ENCODE results near the gene ARRDC5.
"Not testable (repeated sequence)": the region's sequence is repeated elsewhere in the genome, so short reads cannot be mapped to it uniquely, and the experiment has no call there.

Gene ARRDC5

DNA sequence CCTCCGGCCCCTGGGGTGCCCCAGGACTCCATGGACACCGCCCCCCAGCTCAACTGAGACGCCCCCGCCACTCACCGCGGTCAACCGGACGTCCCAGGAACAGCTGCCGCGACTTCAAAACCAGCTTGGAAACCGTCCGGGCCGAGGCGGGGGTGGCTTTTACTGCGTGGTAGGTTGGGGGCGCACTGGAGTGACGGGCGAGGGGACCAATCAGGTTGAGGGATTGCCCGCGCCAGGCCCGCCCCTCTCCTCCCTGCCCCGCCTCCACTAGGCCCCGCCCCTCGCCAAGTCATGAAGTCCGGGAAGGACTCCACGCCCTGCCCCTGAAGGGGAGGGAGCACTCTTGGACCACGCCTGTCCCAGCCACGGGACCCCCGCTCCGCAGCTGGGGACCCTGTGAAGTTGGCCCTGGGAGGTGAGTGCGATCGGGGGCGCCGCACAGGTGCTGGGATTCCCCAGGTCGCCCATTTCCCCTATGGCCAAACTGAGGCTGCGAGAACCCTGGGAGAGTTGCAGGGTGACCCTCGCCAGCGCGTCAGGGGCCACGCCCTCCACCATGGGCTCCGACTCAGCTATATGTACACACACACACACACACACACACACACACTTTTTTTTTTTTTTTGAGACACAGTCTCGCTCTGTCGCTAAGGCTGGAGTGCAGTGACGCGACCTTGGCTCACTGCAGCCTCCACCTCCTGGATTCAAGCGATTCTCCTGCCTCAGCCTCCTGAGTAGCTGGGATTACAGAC lies 35.0 kb downstream of the ARRDC5 start, which contains the start of gene PLIN3:
Gene PLIN3, minus strand, starts transcription at position 134 of the 752 bp plus-strand sequence. CDS start 6,273 bp downstream, outside the sequence.
- peak; percentile 92 for DNase-seq

DNA sequence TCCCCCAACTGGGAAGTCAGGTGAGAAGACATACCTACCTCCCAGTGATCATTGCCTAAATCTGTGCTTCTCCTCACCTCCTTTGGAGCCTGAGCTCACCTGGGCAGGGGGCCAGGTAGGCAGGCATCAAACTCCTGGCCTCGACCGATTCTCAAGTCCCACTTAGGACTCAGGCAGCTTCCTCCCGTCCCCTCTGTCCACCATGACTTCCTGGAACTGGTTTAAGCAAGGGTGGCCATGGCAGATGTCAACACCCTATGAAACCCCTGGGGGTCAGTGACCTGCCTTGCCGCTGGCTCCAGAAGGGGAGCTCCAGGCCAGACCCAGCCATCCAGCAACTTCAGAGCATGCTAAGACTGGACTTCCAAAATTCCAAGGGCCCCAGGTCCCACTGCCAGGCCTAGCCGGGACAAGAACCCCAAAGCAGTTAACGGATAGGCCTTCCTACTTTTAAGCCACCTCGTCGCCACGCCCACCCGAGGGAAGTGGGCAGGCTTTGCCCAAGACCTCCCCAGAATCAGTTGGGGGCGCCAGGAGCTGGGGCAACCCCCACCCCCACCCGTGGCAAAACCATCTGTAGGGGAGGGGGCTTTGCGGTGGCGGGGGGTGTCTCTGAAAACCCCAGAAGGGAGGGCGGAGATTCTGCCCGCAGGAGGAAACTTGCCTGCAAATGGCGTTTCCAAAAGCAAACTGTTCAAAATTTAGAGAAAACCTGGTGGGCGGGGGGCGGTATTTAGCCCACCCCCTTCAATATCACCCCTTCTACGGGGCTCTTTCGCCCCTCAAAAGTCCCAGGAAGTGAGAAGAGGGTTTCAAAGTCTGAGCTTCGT lies 35.9 kb downstream of the ARRDC5 start:
- peak; percentile 64 for DNase-seq

DNA sequence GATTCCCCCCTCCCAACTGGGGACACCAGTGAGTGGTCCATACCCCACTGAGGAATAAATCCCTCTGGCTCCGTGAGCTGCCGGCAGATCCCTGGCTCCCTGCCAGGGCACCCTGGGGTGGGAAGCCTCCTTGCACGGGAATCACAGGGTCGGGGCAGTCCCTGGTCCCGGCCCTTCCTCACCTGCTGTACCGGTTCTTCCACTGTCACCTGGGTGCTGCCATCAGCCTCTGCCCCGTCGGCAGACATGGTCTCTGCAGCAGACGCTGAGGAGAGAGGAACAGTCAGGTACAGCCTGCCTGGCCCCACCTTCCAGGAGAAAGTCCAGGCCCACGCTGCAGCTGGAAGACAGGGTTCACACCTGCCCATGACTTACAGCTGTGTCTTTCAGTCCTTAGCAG lies 41.5 kb downstream of the ARRDC5 start:
- no peak for DNase-seq

DNA sequence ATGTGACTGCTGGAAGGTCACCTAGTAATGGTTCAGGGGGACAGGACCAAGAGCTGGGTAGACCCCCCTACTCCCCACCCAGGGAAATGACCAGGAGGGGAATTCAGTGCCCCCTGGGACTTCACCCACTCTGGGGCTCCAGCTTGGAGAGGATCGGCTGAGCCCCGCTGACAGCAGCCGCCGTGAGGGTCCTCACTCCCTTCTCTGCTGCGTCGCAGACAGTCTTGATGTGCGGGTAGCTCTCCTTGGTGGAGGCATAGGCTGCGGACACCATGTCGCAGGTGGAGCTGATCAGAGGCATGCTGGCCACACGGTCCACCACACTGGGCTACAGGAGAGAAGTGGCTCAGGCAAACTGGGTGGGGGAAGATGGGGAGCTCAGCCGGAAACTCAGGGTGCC lies 43.0 kb downstream of the ARRDC5 start:
- DNase-seq = no peak

DNA sequence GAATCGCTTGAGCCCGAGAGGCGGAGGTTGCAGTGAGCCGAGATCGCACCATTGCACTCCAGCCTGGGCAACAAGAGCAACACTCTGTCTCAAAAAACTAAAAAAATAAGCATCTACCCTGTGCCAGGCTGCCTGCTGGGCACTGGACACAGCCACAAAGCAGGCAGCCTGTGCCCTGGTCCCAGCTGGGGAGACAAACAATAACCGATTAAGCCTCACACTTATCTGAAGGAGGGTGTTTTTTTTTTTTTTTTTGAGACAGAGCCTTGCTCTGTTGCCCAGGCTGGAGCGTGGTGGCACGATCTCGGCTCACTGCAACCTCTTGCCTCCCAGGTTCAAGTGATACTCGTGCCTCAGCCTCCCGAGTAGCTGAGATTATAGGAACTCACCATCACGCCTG lies 46.2 kb downstream of the ARRDC5 start:
- not testable (repeated sequence) for DNase-seq

DNA sequence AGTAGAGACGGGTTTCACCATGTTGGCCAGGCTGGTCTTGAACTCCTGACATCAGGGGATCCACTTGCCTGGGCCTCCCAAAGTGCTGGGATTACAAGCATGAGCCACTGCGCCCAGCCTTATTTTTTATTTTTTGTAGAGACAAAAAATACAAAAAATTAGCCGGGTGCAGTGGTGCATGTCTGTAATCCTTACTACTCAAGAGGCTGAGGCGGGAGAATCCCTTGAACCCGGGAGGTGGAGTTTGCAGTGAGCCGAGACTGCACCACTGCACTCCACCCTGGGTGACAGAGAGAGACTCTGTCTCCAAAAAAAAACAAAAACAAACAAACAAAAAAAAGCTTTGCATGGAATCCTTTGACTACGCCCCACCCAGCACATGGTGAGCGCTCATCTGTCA lies 49.2 kb downstream of the ARRDC5 start:
- not testable (repeated sequence) for DNase-seq

DNA sequence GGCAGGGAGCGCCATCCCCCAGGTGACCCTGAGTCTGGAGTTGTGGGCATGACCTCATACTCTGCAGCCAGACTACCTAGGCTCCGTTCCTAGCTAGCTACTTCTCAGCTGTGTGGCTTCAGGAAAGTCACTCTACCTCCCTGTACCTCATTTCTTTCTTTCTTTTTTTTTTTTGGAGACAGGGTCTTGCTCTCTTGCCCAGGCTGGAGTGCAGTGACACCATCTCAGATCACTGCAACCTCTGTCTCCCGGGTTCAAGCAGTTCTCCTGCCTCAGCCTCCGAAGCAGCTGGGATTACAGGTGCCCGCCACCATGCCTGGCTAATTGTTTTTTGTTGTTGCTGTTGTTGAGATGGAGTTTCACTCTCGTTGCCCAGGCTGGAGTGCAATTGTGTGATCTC lies 50.2 kb downstream of the ARRDC5 start:
- DNase-seq = no peak

DNA sequence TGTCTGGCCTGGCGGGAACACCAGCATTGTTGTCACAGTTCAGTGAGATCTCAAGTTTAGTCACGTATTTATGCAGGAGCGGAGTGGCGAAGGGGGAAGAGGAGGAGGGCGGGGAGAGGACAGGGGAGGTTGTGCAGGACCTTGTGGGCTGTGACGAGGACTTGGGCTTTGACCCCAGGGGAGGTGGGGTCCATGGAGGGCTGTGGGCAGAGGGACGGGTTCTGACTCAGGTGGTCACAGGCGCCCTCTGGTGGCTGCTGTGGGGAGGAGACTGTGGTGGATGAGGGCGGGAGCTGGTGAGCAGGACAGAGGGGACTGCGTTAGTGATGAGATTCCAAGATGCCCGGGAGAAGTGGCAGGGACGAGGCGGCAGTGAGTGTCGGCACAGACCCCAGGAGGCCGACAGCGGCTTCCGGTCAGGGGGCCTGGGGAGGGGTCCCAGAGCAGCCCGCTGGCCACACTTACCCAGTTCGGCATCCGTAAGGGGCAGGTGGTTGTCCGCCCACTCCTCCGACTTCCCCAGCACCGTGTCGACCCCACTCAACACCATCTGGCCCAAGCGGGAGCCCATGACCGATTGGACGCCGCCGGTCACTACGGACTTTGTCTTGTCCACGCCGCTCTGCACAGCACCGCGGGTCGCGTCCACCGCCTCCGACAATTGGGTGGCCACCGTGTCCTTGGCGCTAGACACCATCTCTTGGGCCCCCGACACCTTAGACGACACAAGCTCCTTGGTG lies 51.0 kb downstream of the ARRDC5 start:
- DNase-seq = peak; percentile 78

DNA sequence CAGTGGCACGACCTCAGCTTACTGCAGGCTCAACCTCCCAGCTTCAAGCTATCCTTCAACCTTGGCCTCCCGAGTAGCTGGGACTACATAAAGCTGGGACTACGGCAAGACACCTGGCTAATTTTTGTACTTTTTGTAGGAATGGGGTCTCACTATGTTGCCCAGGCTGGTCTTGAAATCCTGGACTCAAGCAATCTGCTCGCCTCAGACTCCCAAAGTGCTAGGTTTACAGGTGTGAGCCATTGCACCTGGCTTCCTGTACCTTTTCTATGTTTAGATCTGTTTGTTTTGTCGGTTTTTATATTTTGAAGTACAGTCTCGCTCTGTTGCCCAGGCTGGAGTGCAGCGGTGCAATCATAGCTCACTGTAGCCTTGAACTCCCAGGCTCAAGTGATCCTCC lies 53.7 kb downstream of the ARRDC5 start:
- no peak for DNase-seq

DNA sequence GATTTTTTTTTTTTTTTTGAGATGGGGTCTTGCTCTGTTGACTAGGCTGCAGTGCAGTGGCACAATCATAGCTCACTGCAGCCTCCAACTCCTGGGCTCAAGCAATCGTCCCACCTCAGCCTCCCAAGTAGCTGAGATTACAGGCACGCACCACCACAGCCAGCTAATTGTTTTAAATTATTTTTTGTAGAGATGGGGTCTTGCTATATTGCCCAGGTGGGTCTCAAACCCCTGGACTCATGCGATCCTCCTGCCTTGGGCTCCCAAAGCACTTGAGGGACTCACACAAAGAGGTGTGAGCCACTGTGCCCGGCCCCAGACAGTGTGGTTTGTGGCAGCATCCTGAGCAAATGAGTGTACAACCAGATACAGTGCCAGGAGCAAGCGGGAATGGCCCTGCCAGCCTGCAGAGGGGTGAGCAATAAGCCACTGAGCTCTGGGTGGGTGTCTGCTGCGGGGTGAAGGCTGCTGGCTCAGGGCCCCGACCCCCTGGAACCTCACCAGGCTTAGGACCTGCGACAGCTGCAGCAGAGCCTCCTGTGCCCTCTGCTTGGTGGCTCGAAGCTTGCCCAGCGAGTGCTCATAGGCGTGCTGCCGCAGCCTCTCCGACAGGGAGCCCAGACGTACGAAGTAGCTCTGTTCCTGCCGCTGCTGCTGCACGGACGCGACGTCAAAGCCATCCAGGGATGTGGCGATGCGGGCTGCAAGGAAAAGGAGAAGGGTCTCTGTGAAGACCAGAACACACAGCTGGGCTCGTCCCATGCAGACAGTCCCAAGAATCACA lies 55.3 kb downstream of the ARRDC5 start:
- DNase-seq = no peak

DNA sequence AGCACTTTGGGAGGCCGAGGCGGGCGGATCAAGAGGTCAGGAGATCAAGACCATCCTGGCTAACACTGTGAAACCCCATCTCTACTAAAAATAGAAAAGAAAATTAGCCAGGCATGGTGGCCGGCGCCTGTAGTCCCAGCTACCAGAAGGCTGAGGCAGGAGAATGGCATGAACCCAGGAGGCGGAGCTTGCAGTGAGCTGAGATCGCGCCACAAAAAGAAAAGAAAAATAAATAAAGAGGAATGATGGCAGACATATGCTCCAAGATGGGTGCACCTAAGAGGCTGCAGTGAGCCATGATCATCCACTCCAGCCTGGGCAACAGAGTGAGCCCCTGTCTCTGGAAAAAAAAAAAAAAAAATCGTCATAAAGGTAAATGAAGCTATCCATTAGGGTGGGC lies 56.7 kb downstream of the ARRDC5 start:
- not testable (repeated sequence) for DNase-seq

DNA sequence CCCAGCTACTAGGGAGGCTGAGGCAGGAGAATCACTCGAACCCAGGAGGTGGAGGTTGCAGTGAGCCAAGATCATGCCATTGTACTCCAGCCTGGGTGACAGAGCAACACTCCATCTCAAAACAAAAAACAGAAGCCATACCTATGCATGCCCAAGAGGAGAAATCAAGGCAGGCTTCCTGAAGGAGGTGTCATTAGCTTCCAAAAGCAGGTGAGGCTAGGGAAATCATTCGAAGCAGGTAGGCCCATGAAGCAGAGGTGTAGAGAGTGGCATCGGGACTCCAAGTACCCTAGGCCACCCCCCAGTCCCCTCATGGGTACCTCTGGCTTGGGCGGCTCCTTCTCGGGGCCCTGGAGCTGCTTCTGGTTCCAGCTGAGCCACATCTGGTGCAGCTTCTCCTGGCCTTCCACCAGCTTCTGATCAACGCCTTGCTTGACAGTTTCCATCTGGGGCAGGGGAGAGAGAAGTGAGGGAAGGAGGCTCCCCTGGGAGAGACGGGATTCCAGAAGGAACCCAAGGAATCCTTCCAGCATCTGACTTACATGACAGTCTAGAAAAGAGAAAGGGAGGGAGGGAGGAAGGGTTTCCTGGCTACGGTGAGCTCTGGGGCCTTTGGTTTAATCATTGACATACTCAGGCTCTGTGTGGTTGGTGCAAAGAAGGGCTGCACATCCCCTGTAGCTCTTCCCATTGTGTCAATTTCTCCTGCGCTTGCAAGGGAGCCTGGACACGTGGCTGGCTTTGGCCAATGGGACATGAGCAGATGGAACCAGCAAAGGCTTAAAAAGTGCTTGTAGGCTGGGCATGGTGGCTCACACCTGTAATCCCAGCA lies 58.1 kb downstream of the ARRDC5 start:
- DNase-seq = no peak

DNA sequence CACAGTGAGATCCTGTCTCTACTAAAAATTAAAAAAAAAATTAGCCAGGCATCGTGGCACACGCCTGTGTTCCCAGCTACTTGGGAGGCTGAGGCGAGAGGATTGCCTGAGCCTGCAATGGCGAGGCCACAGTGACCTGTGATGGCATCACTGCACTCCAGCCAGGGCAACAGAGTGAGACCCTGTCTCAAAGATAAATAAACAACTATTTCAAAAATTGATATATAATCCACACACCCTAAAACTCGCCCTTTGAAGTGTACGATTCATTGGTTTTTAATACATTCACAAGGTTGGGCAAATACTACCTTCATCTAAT lies 59.1 kb downstream of the ARRDC5 start:
- DNase-seq = no peak

Measured in CD4-positive, alpha-beta T cell treated with Interleukin-17A for 1 hour (primary cell).